H1 (cell line): ENCODE measurements around the gene CHAC1. TPM values are rescaled to one million over a fixed set of nuclear protein-coding genes. Genes with fewer than 3 reads are reported as not detected.

Source experiments
- CTCF ChIA-PET: fragments of 300-600 bp; sonication (Branson Sonifier 250); formaldehyde crosslinking; loops from one replicate; lab custom pipeline; 2021; ENCODE audit not compliant: partially characterized antibody; lab: Charles Lee
- POLR2A ChIA-PET: fragments of 300-600 bp; sonication (Branson Sonifier 250); formaldehyde crosslinking; loops from one replicate; lab custom pipeline; 2021; ENCODE audit warnings: inconsistent platforms; ENCODE audit not compliant: partially characterized antibody; lab: Charles Lee
- DNase-seq, 2 experiments: peaks; one replicate each; pipeline versions ENCODE4 v3.0.0 to v3.0.0-alpha.2; 2010 to 2022; ENCODE audit warnings: low spot score in 2 of 2, low read depth in 1 of 2, mixed read lengths in 1 of 2
- FAIRE-seq: peaks from 2 replicates; lab custom pipeline; 2011; peaks lifted over from hg19 to GRCh38; lab: Jason Lieb, UNC
- H2AFZ ChIP-seq: 2 replicates; pipeline ENCODE4 v1.8.1; 2012; ENCODE audit warnings: low read length, inconsistent platforms
- H2AK5ac ChIP-seq: 2 replicates; pipeline ENCODE4 v1.6.1; 2013; ENCODE audit warnings: low read depth, low read length
- H2BK120ac ChIP-seq: replicated peaks from 2 replicates; pipeline ENCODE3; 2013; ENCODE audit warnings: low read depth, low read length, inconsistent platforms
- H2BK12ac ChIP-seq: 2 replicates; pipeline ENCODE4 v1.6.1; 2013; ENCODE audit warnings: low read depth, low read length
- H2BK15ac ChIP-seq: 2 replicates; pipeline ENCODE4 v1.6.1; 2013; ENCODE audit warnings: low read length
- H2BK20ac ChIP-seq: 2 replicates; pipeline ENCODE4 v1.6.1; 2013; ENCODE audit warnings: low read length
- H2BK5ac ChIP-seq: 2 replicates; pipeline ENCODE4 v1.6.1; 2013; ENCODE audit warnings: low read depth, low read length
- H3K14ac ChIP-seq: 2 replicates; pipeline ENCODE4 v1.6.1; 2013; ENCODE audit warnings: inconsistent platforms; ENCODE audit not compliant: insufficient read length
- H3K18ac ChIP-seq: 2 replicates; pipeline ENCODE4 v1.6.1; 2013; ENCODE audit warnings: low read length; ENCODE audit errors: extremely low read depth
- H3K23ac ChIP-seq: 2 replicates; pipeline ENCODE4 v1.6.1; 2013; ENCODE audit warnings: inconsistent platforms; ENCODE audit not compliant: insufficient read length
- H3K23me2 ChIP-seq: 2 replicates; pipeline ENCODE4 v1.6.1; 2013; ENCODE audit warnings: low read depth, low read length
- H3K27ac ChIP-seq: 2 replicates; pipeline ENCODE4 v1.6.1; 2011; ENCODE audit warnings: low read depth, low read length, inconsistent platforms
- H3K27me3 ChIP-seq, 4 experiments: replicated peaks in 1 of 4; 1 replicate in 1 of 4; 2 replicates in 3 of 4; pipeline versions ENCODE4 v1.6.1 to v1.8.1; 2011 to 2013; ENCODE audit warnings: low read length in 3 of 4, mild to moderate bottlenecking in 3 of 4, inconsistent platforms in 2 of 4, mixed read lengths in 2 of 4, moderate library complexity in 1 of 4; ENCODE audit not compliant: control insufficient read depth in 3 of 4, insufficient read depth in 3 of 4; ENCODE audit errors: extremely low read depth in 1 of 4
- H3K36me3 ChIP-seq, 4 experiments: 2 replicates each; pipeline versions ENCODE4 v1.6.1 to v1.8.1; 2011 to 2013; ENCODE audit warnings: mild to moderate bottlenecking in 4 of 4, low read length in 3 of 4, moderate library complexity in 2 of 4, control low read depth in 1 of 4, inconsistent platforms in 1 of 4; ENCODE audit not compliant: insufficient read depth in 4 of 4, control insufficient read depth in 2 of 4
- H3K4ac ChIP-seq: replicated peaks from 2 replicates; pipeline ENCODE3; 2013; ENCODE audit warnings: low read length, low read depth, mixed read lengths, inconsistent platforms; ENCODE audit not compliant: insufficient read length
- H3K4me1 ChIP-seq, 4 experiments: replicated peaks in 1 of 4; 1 replicate in 1 of 4; 2 replicates in 3 of 4; pipeline versions ENCODE4 v1.6.1 to v1.8.1; 2011 to 2013; ENCODE audit warnings: low read length in 3 of 4, inconsistent platforms in 2 of 4, mixed read lengths in 1 of 4; ENCODE audit not compliant: insufficient read depth in 4 of 4, control insufficient read depth in 3 of 4
- H3K4me2 ChIP-seq, 2 experiments: 2 replicates each; pipeline versions ENCODE4 v1.6.1 to v1.8.1; 2011 to 2013; ENCODE audit warnings: low read depth in 2 of 2, low read length in 2 of 2, control low read depth in 1 of 2, inconsistent platforms in 1 of 2, mild to moderate bottlenecking in 1 of 2; ENCODE audit not compliant: insufficient read depth in 1 of 2
- H3K4me3 ChIP-seq, 4 experiments: fragments of 200-600, 300-600 bp in 1 of 4; sonication (generic), shearing (Covaris generic), sonication (Bioruptor Twin) in 1 of 4; 2 replicates each; pipeline versions ENCODE4 v1.5.1 to v1.8.1; 2011 to 2016; ENCODE audit warnings: low read length in 4 of 4, low read depth in 3 of 4, control low read depth in 2 of 4, inconsistent platforms in 2 of 4, mild to moderate bottlenecking in 2 of 4, mixed read lengths in 1 of 4, moderate library complexity in 1 of 4; ENCODE audit not compliant: insufficient read depth in 2 of 4; ENCODE audit errors: extremely low read depth in 1 of 4
- H3K56ac ChIP-seq: replicated peaks from 2 replicates; pipeline ENCODE3; 2013; ENCODE audit warnings: low read depth, mild to moderate bottlenecking, mixed read lengths, low read length, inconsistent platforms; ENCODE audit not compliant: insufficient read length
- H3K79me1 ChIP-seq: 2 replicates; pipeline ENCODE4 v1.6.1; 2013; ENCODE audit warnings: low read depth, low read length, control low read depth
- H3K79me2 ChIP-seq, 2 experiments: 2 replicates each; pipeline versions ENCODE4 v1.6.1 to v1.8.1; 2012 to 2013; ENCODE audit warnings: low read length in 2 of 2, mild to moderate bottlenecking in 2 of 2, inconsistent platforms in 1 of 2; ENCODE audit not compliant: insufficient read depth in 2 of 2, control insufficient read depth in 1 of 2
- H3K9ac ChIP-seq, 4 experiments: replicated peaks in 1 of 4; 1 replicate in 1 of 4; 2 replicates in 3 of 4; pipeline versions ENCODE4 v1.6.1 to v1.8.1; 2011 to 2013; ENCODE audit warnings: low read depth in 3 of 4, low read length in 3 of 4, control low read depth in 2 of 4, mild to moderate bottlenecking in 2 of 4, moderate library complexity in 2 of 4, inconsistent platforms in 1 of 4; ENCODE audit errors: extremely low read depth in 1 of 4
- H3K9me3 ChIP-seq, 2 experiments: 2 replicates each; pipeline versions ENCODE4 v1.6.1 to v1.8.1; 2012 to 2013; ENCODE audit warnings: mild to moderate bottlenecking in 2 of 2, moderate library complexity in 2 of 2, control low read depth in 1 of 2, inconsistent platforms in 1 of 2, low read depth in 1 of 2, low read length in 1 of 2, mixed read lengths in 1 of 2; ENCODE audit not compliant: insufficient read depth in 2 of 2
- H4K20me1 ChIP-seq, 2 experiments: replicated peaks in 1 of 2; 2 replicates each; pipeline versions ENCODE3 to v1.8.1; 2011 to 2013; ENCODE audit warnings: inconsistent platforms in 2 of 2, low read length in 2 of 2, mild to moderate bottlenecking in 1 of 2; ENCODE audit not compliant: insufficient read depth in 2 of 2, control insufficient read depth in 1 of 2
- H4K5ac ChIP-seq: 2 replicates; pipeline ENCODE4 v1.6.1; 2013; ENCODE audit warnings: low read length, low read depth, mixed read lengths, inconsistent platforms; ENCODE audit not compliant: insufficient read length
- H4K8ac ChIP-seq: 2 replicates; pipeline ENCODE4 v1.8.0; 2013; ENCODE audit warnings: mild to moderate bottlenecking, moderate library complexity, low read length, inconsistent platforms; ENCODE audit not compliant: insufficient read depth; ENCODE audit errors: extremely low read depth
- H4K91ac ChIP-seq: replicated peaks from 2 replicates; pipeline ENCODE3; 2013; ENCODE audit warnings: low read length, mixed read lengths, inconsistent platforms; ENCODE audit not compliant: insufficient read length
- BACH1 ChIP-seq: IDR thresholded peaks from 2 replicates; pipeline ENCODE4 v1.6.1; 2012; ENCODE audit warnings: low read length, improper control_type of control experiment
- BCL11A ChIP-seq, 2 experiments: IDR thresholded peaks; one replicate each; pipeline ENCODE4 v1.6.1; 2011; ENCODE audit warnings: low read depth in 2 of 2, low read length in 2 of 2, mild to moderate bottlenecking in 2 of 2
- HDAC2 ChIP-seq, 2 experiments: fragments of 300-600 bp in 1 of 2; sonication (generic) in 1 of 2; IDR thresholded peaks; 2 replicates each; pipeline ENCODE4 v1.6.1; 2011 to 2012; ENCODE audit warnings: low read depth in 2 of 2, low read length in 2 of 2, mild to moderate bottlenecking in 2 of 2, moderate library complexity in 2 of 2, borderline replicate concordance in 1 of 2, inconsistent platforms in 1 of 2
- JUND ChIP-seq: IDR thresholded peaks from 2 replicates; pipeline ENCODE4 v1.6.1; 2011; ENCODE audit warnings: mild to moderate bottlenecking, improper control_type of control experiment, low read length
- POU5F1 ChIP-seq: IDR thresholded peaks from 2 replicates; pipeline ENCODE4 v1.6.1; 2011; ENCODE audit warnings: low read depth, mild to moderate bottlenecking, low read length, moderate library complexity
- WGBS, 2 experiments: shearing (Covaris generic) in 1 of 2; methylation state at CpG; one replicate each; pipeline versions ENCODE4 v1.1.6 to v1.1.7; 2013 to 2015; ENCODE audit warnings: low lambda C conversion rate in 2 of 2, mixed read lengths in 2 of 2, inconsistent platforms in 1 of 2, low coverage in 1 of 2, missing lambda C conversion rate in 1 of 2; ENCODE audit not compliant: insufficient replicate concordance in 2 of 2, insufficient coverage in 1 of 2, insufficient read length in 1 of 2; ENCODE audit errors: extremely low coverage in 1 of 2, missing lambda C conversion rate in 1 of 2; 5-methylcytosine and 5-hydroxymethylcytosine counted together
- polyA plus RNA-seq, 7 experiments: library from polyadenylated mRNA; depleted of rRNA in 3 of 7; stranded (reverse) in 5 of 7; unstranded in 2 of 7; fragments of >200 nt in 5 of 7; fragments of 200-250 nt in 2 of 7; gene quantifications; 1 replicate in 5 of 7; 2 replicates in 1 of 7; 4 replicates in 1 of 7; pipeline versions ENCODE4 v1.2.1 to v1.2.3, GENCODE V29; 2011 to 2013; ENCODE audit warnings: missing spikeins in 2 of 7, mixed read lengths in 2 of 7
- total RNA-seq: library from RNA; stranded (reverse); fragmentation: NEBNext Ultra II Directional; extraction: Animal tissue kit (Norgen Biotek cat#: 25700); gene quantifications from 2 replicates; pipeline ENCODE4 v1.2.1, GENCODE V29; 2021
- TF ChIP-seq, protein P1 (sequence below): IDR thresholded peaks from 2 replicates; pipeline ENCODE4 v1.6.1; 2012; ENCODE audit warnings: inconsistent platforms

CHAC1 gene
- total and polyA plus RNA-seq, 2 of the 8 experiments (the other 6 are each of a cell fraction or from before 2014, with no cell fraction given), result 34.3 to 159 TPM

- H3K14ac ChIP-seq, result no peak overlapping the region
- H3K4me1 ChIP-seq, result peaks cover 0 to 24% (median 13%) of the 10 kb centered on the region in 4 experiments; a peak in 6 of 7 replicates
- peaks cover 5% of the 10 kb centered on the region; the same call in 1 of the 2 replicates for H3K23me2 ChIP-seq
- H3K9me3 ChIP-seq, result no peaks in the 10 kb centered on the region
- no peak overlapping the region for H2BK15ac ChIP-seq
- no peak overlapping the region for H3K4ac ChIP-seq
- H2BK12ac ChIP-seq, result no peak overlapping the region
- peak overlapping the region; percentile 16; the same call in 1 of the 2 replicates for H2BK20ac ChIP-seq
- FAIRE-seq, result no peak
- DNase-seq, result no peak
- H3K27ac ChIP-seq, result no peak overlapping the region
- no peak overlapping the region for H3K4me3 ChIP-seq
- no peak overlapping the region for H2BK5ac ChIP-seq
- H2AK5ac ChIP-seq, result no peak overlapping the region
- WGBS, 2 experiments, result 92% methylated on average over 9 of the region's 9 CpGs; no CpG with 5 or more reads in 1 of the 2 experiments
- H4K20me1 ChIP-seq, result no peaks in the 10 kb centered on the region
- no peak overlapping the region for H3K18ac ChIP-seq
- no peak overlapping the region for H2BK120ac ChIP-seq
- no peak overlapping the region for H3K9ac ChIP-seq
- peaks cover 0 to 25% (median 15%) of the 10 kb centered on the region in 4 experiments; a peak in 6 of 7 replicates for H3K27me3 ChIP-seq
- no peak overlapping the region for H2AFZ ChIP-seq
- no peaks in the 10 kb centered on the region; a peak in 1 of 8 replicates for H3K36me3 ChIP-seq
- no peak overlapping the region for H3K56ac ChIP-seq
- H3K79me1 ChIP-seq, result no peaks in the 10 kb centered on the region
- H4K5ac ChIP-seq, result no peak overlapping the region
- no peaks in the 10 kb centered on the region for H3K79me2 ChIP-seq
- ChIA-PET CTCF (interaction anchor here (1.4 to 33.1 kb wide), 7 partner anchors 19 to 78 kb away, joined by 3 to 590 read pairs (median 52); partner anchors contain the start of gene DLL4), POLR2A (interaction anchor here (1.0 to 43.8 kb wide), 3 partner anchors 8 to 25 kb away, joined by 3 to 1505 read pairs (median 1505); partner anchors contain the start of genes CHAC1 and DLL4)
- no peak overlapping the region for H3K23ac ChIP-seq
- no peak overlapping the region for H4K91ac ChIP-seq
- no peak overlapping the region for H3K4me2 ChIP-seq
- H4K8ac ChIP-seq, result no peak overlapping the region; the same call in 1 of the 2 replicates
- TF ChIP-seq JUND, result no peak
- no peak for TF ChIP-seq HDAC2 (IDR thresholded peaks at IDR 0.05; ENCODE audit: borderline replicate concordance in 1 of 2, low read depth in 2 of 2, low read length in 2 of 2)
- TF ChIP-seq BACH1, result no peak
- TF ChIP-seq POU5F1, result no peak
- TF ChIP-seq BCL11A (IDR thresholded peaks at IDR 0.05; ENCODE audit: low read depth in 2 of 2, low read length in 2 of 2), result no peak
- TF ChIP-seq, protein P1, sequence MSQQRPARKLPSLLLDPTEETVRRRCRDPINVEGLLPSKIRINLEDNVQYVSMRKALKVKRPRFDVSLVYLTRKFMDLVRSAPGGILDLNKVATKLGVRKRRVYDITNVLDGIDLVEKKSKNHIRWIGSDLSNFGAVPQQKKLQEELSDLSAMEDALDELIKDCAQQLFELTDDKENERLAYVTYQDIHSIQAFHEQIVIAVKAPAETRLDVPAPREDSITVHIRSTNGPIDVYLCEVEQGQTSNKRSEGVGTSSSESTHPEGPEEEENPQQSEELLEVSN, result no peak
- TF ChIP-seq, all 59 proteins: peak for 0
Measured at GRCh38 chr15:40943764-40944365, 9.4 kb upstream of the CHAC1 start.
